OCI-LY7 (cell line): Measurements from ENCODE around the gene RHOA. TPM values are rescaled to one million over a fixed set of nuclear protein-coding genes. Genes with fewer than 3 reads are reported as not detected.
A peak's percentile ranks its signal among the peaks of the same experiment; 100 is the strongest.

ENCODE experiments used
- BruUV-seq: library from RNA; stranded (reverse); fragments of 400-500 nt; replicated peaks from 2 replicates; lab custom pipeline; 2021; lab: Mats Ljungman, UMichigan
- CTCF ChIA-PET: fragments of 300-600 bp; sonication (Branson Sonifier 250); formaldehyde crosslinking; loops from one replicate; lab custom pipeline; 2022; ENCODE audit warnings: antibody characterized with exemption; ENCODE audit not compliant: unreplicated experiment; lab: Charles Lee
- POLR2A ChIA-PET: fragments of 300-600 bp; sonication (Branson Sonifier 250); formaldehyde crosslinking; loops from one replicate; lab custom pipeline; 2022; ENCODE audit warnings: antibody characterized with exemption; lab: Charles Lee
- DNase-seq: peaks from one replicate; pipeline ENCODE4 v3.0.0-alpha.2; 2015; ENCODE audit warnings: low spot score
- H2AFZ ChIP-seq: fragments of 200-600 bp; sonication (generic), shearing (Covaris generic); 2 replicates; pipeline ENCODE4 v1.6.1; 2014; ENCODE audit warnings: mild to moderate bottlenecking, antibody characterized with exemption, low read length, moderate library complexity
- H3K27ac ChIP-seq: fragments of 200-600 bp; sonication (generic); 2 replicates; pipeline ENCODE4 v1.5.1; 2014; ENCODE audit warnings: mixed run types, low read depth, mild to moderate bottlenecking, moderate library complexity, low read length, inconsistent platforms; ENCODE audit not compliant: poor library complexity, severe bottlenecking
- H3K36me3 ChIP-seq: fragments of 200-600 bp; sonication (generic); 2 replicates; pipeline ENCODE4 v1.6.1; 2014; ENCODE audit warnings: mild to moderate bottlenecking, antibody characterized with exemption, low read length, moderate library complexity, mixed read lengths; ENCODE audit not compliant: insufficient read depth
- H3K4me1 ChIP-seq: fragments of 200-600 bp; sonication (generic); 2 replicates; pipeline ENCODE4 v1.5.1; 2014; ENCODE audit warnings: mild to moderate bottlenecking, low read length; ENCODE audit not compliant: insufficient read depth, poor library complexity, severe bottlenecking
- H3K4me2 ChIP-seq: fragments of 200-600 bp; sonication (generic); 2 replicates; pipeline ENCODE4 v1.6.1; 2014; ENCODE audit warnings: mild to moderate bottlenecking, low read length
- H3K4me3 ChIP-seq: fragments of 200-600 bp; sonication (generic); 2 replicates; pipeline ENCODE4 v1.5.1; 2014; ENCODE audit warnings: mild to moderate bottlenecking, low read depth, low read length; ENCODE audit not compliant: poor library complexity, severe bottlenecking
- H3K79me2 ChIP-seq: fragments of 200-600 bp; sonication (generic); 2 replicates; pipeline ENCODE4 v1.6.1; 2016; ENCODE audit warnings: low read depth, mild to moderate bottlenecking, low read length, moderate library complexity, mixed read lengths; ENCODE audit not compliant: insufficient read depth
- H3K9me2 ChIP-seq: fragments of 200-600 bp; sonication (generic); 2 replicates; pipeline ENCODE4 v1.6.1; 2016; ENCODE audit warnings: mild to moderate bottlenecking, low read length, mixed read lengths; ENCODE audit not compliant: insufficient read depth
- H3K9me3 ChIP-seq: fragments of 200-600 bp; sonication (generic); 2 replicates; pipeline ENCODE4 v1.6.1; 2014; ENCODE audit warnings: mild to moderate bottlenecking, mixed run types, low read length, mixed read lengths
- H4K20me1 ChIP-seq: fragments of 200-600 bp; sonication (generic); 2 replicates; pipeline ENCODE4 v1.6.1; 2014; ENCODE audit warnings: mild to moderate bottlenecking, antibody characterized with exemption, low read length, moderate library complexity, mixed read lengths; ENCODE audit not compliant: insufficient read depth
- CTCF ChIP-seq: fragments of 200-600 bp; sonication (generic); conservative IDR thresholded peaks from 2 replicates; pipeline ENCODE4 v1.5.1; 2014; ENCODE audit warnings: mild to moderate bottlenecking, antibody characterized with exemption, low read length, moderate library complexity, mixed read lengths
- EZH2phosphoT487 ChIP-seq: fragments of 200-600 bp; sonication (generic); IDR thresholded peaks from 2 replicates; pipeline ENCODE4 v1.6.1; 2018; ENCODE audit warnings: low read depth, borderline replicate concordance, mild to moderate bottlenecking, mixed run types, antibody characterized with exemption, low read length, moderate library complexity, mixed read lengths
- intact Hi-C: fragments of 100-400 bp; cut with micrococcal nuclease; formaldehyde crosslinking; loops from one replicate; pipeline ENCODE4 v1.10.0; 2022; ENCODE audit not compliant: unreplicated experiment
- total RNA-seq, 2 experiments: library from RNA; depleted of rRNA in 1 of 2; stranded (reverse); fragments of >200 nt in 1 of 2; shearing (Covaris generic) in 1 of 2; gene quantifications; 2 replicates each; pipeline ENCODE4 v1.2.3, GENCODE V29; 2014 to 2022

The RHOA gene
- total RNA-seq, 2 experiments from 2014 or later, result 218 to 373 TPM

- DNase-seq, result peak; percentile 73
- peak overlapping the region; percentile 69 for H3K27ac ChIP-seq
- H3K36me3 ChIP-seq, result peaks cover 63% of the 10 kb centered on the region
- BruUV-seq, result no TSS peak
- H3K79me2 ChIP-seq, result peaks cover 99% of the 10 kb centered on the region
- H2AFZ ChIP-seq, result no peak overlapping the region
- TF ChIP-seq CTCF (no peak), EZH2phosphoT487 (no peak)
- ChIA-PET POLR2A (no interaction called here), CTCF (no interaction called here)
- no peaks in the 10 kb centered on the region for H3K9me2 ChIP-seq
- intact Hi-C loops, result loop anchor here (1.0 kb wide), 1 partner anchor 19 kb away; the partner anchor contains the start of gene GPX1
- no peaks in the 10 kb centered on the region for H3K9me3 ChIP-seq
- peak overlapping the region; percentile 37 for H3K4me2 ChIP-seq
- peak overlapping the region; percentile 13 for H3K4me3 ChIP-seq
- peaks cover 4% of the 10 kb centered on the region; the same call in 1 of the 2 replicates for H4K20me1 ChIP-seq
- peaks cover 31% of the 10 kb centered on the region for H3K4me1 ChIP-seq
Observed at GRCh38 chr3:49377483-49377882, 34.3 kb downstream of the RHOA start.

GRCh38 chr3:49371946-49372345 is 39.8 kb downstream of the RHOA start:
- ChIA-PET CTCF (no interaction called here), POLR2A (no interaction called here)
- Histone ChIP-seq H4K20me1 (peaks cover 3% of the 10 kb centered on the region; the same call in 1 of the 2 replicates), H3K9me2 (no peaks in the 10 kb centered on the region), H3K9me3 (no peaks in the 10 kb centered on the region), H3K79me2 (peaks cover 89% of the 10 kb centered on the region), H3K4me3 (no peak overlapping the region), H3K36me3 (peaks cover 91% of the 10 kb centered on the region), H3K27ac (no peak overlapping the region), H2AFZ (no peak overlapping the region), H3K4me2 (no peak overlapping the region), H3K4me1 (peaks cover 3% of the 10 kb centered on the region)
- no TSS peak for BruUV-seq
- no peak for DNase-seq
- no peak for TF ChIP-seq CTCF
- TF ChIP-seq EZH2phosphoT487, result no peak
- intact Hi-C loops, result no loop called here

- DNase-seq, result no peak
- TF ChIP-seq EZH2phosphoT487, result no peak
- TF ChIP-seq CTCF, result no peak
- Histone ChIP-seq H4K20me1 (0 out of 2 replicates have a peak, but pooled peaks cover 3% of the 10 kb centered on the region), H3K9me2 (no peaks in the 10 kb centered on the region), H3K36me3 (peaks cover 98% of the 10 kb centered on the region), H3K9me3 (no peaks in the 10 kb centered on the region), H3K4me2 (no peak overlapping the region), H2AFZ (no peak overlapping the region), H3K27ac (no peak overlapping the region), H3K4me1 (no peaks in the 10 kb centered on the region), H3K79me2 (peaks cover 88% of the 10 kb centered on the region), H3K4me3 (no peak overlapping the region)
- intact Hi-C loops, result no loop called here
- POLR2A ChIA-PET, result interaction anchor here (0.7 to 1.5 kb wide), 4 partner anchors 10 to 1011 kb away, joined by 3 to 4 read pairs (median 4); no protein-coding TSS in a partner anchor
- no TSS peak for BruUV-seq
- CTCF ChIA-PET, result no interaction called here
Observed at GRCh38 chr3:49370585-49371290, 41.0 kb downstream of the RHOA start.
